K562 (cell line): Measurements from ENCODE around the gene ZNF845. TPM values are rescaled to one million over a fixed set of nuclear protein-coding genes. Genes with fewer than 3 reads are reported as not detected.

Source experiments
- ATAC-seq: fragments of 200-7000 bp; cut with Tn5 transposase; 3 replicates; pipeline ENCODE4 v1.9.1; 2020; ENCODE audit warnings: moderate library complexity
- BruUV-seq: library from RNA; stranded (reverse); fragments of 400-500 nt; replicated peaks from 2 replicates; lab custom pipeline; 2021; lab: Mats Ljungman, UMichigan
- CTCF ChIA-PET: fragments of 300-600 bp; formaldehyde crosslinking; extraction: SDS; loops from one replicate; lab custom pipeline; 2021; ENCODE audit warnings: low intra/inter-chr PET ratio; lab: Yijun Ruan, JAX
- POLR2A ChIA-PET: fragments of 300-600, 350-650 bp; sonication (Branson Sonifier 250); formaldehyde crosslinking; extraction: SDS; loops from one replicate; lab custom pipeline; 2021; ENCODE audit warnings: antibody characterized with exemption, inconsistent platforms; lab: Yijun Ruan, JAX
- DNase-seq, 4 experiments: peaks; one replicate each; pipeline versions ENCODE4 v3.0.0 to v3.0.0-alpha.2; 2011 to 2018; ENCODE audit warnings: low spot score in 3 of 4, mixed read lengths in 3 of 4; ENCODE audit errors: extremely low read depth in 1 of 4
- FAIRE-seq: peaks from 2 replicates; lab custom pipeline; 2011; peaks lifted over from hg19 to GRCh38; lab: Jason Lieb, UNC
- H2AFZ ChIP-seq: 2 replicates; pipeline ENCODE4 v1.6.0; 2011; ENCODE audit warnings: low read depth, low read length, control low read depth, inconsistent platforms
- H3K27ac ChIP-seq: fragments of 200-600 bp; 3 replicates; pipeline ENCODE4 v1.8.0; 2011; ENCODE audit warnings: low read depth, mild to moderate bottlenecking, control low read depth, inconsistent platforms, low read length, moderate library complexity, mixed read lengths; ENCODE audit errors: extremely low read depth
- H3K27me3 ChIP-seq, 2 experiments: fragments of 300-600 bp in 1 of 2; 2 replicates in 1 of 2; 3 replicates in 1 of 2; pipeline versions ENCODE4 v1.6.0 to v1.8.0; 2011; ENCODE audit warnings: inconsistent platforms in 2 of 2, low read length in 2 of 2, mild to moderate bottlenecking in 1 of 2, mixed read lengths in 1 of 2, moderate library complexity in 1 of 2; ENCODE audit not compliant: control insufficient read depth in 2 of 2, insufficient read depth in 2 of 2
- H3K36me3 ChIP-seq: fragments of 300-600 bp; 3 replicates; pipeline ENCODE4 v1.8.0; 2011; ENCODE audit warnings: mild to moderate bottlenecking, low read length, inconsistent platforms; ENCODE audit not compliant: control insufficient read depth, insufficient read depth
- H3K4me1 ChIP-seq, 2 experiments: fragments of 200-600 bp in 1 of 2; replicated peaks in 1 of 2; 2 replicates in 1 of 2; 3 replicates in 1 of 2; pipeline versions ENCODE4 v1.5.1 to v1.8.0; 2011; ENCODE audit warnings: inconsistent platforms in 2 of 2, low read length in 2 of 2, mild to moderate bottlenecking in 1 of 2, mixed read lengths in 1 of 2, moderate library complexity in 1 of 2; ENCODE audit not compliant: control insufficient read depth in 2 of 2, insufficient read depth in 2 of 2
- H3K4me2 ChIP-seq: 2 replicates; pipeline ENCODE4 v1.6.1; 2011; ENCODE audit warnings: low read length, control low read depth, inconsistent platforms, mixed read lengths; ENCODE audit not compliant: insufficient read depth
- H3K4me3 ChIP-seq: fragments of 200-600 bp; sonication (generic), shearing (Covaris generic); 2 replicates; pipeline ENCODE4 v1.5.1; 2016; ENCODE audit warnings: control low read depth, inconsistent platforms
- H3K79me2 ChIP-seq: fragments of 200-600 bp; 3 replicates; pipeline ENCODE4 v1.8.0; 2011; ENCODE audit warnings: low read length, inconsistent platforms; ENCODE audit not compliant: control insufficient read depth, insufficient read depth
- H3K9ac ChIP-seq, 2 experiments: 2 replicates each; pipeline versions ENCODE4 v1.6.0 to v1.6.1; 2011; ENCODE audit warnings: low read depth in 2 of 2, low read length in 2 of 2, control low read depth in 1 of 2, inconsistent platforms in 1 of 2, mild to moderate bottlenecking in 1 of 2, mixed read lengths in 1 of 2; ENCODE audit not compliant: insufficient read depth in 1 of 2
- H3K9me1 ChIP-seq: one replicate; pipeline ENCODE4 v1.6.0; 2011; ENCODE audit warnings: inconsistent platforms, mild to moderate bottlenecking, low read length, moderate library complexity; ENCODE audit not compliant: control insufficient read depth, insufficient read depth
- H3K9me3 ChIP-seq: replicated peaks from 2 replicates; pipeline ENCODE4 v1.5.1; 2011; ENCODE audit warnings: low read depth, low read length, inconsistent platforms; ENCODE audit not compliant: control insufficient read depth, insufficient read depth
- H4K20me1 ChIP-seq: replicated peaks from 2 replicates; pipeline ENCODE4 v1.6.1; 2011; ENCODE audit warnings: low read length, inconsistent platforms, mixed read lengths; ENCODE audit not compliant: control insufficient read depth, insufficient read depth
- COPS2 ChIP-seq: fragments of 450-650 bp; conservative IDR thresholded peaks from 2 replicates; pipeline ENCODE4 v1.6.1; 2016; ENCODE audit warnings: mild to moderate bottlenecking, moderate library complexity
- FOXM1 ChIP-seq, 2 experiments: fragments of 450-650 bp in 1 of 2; sonication (generic) in 1 of 2; formaldehyde crosslinking in 1 of 2; IDR thresholded peaks; 2 replicates each; pipeline versions ENCODE4 v1.6.1 to v1.9.0; 2017 to 2022; ENCODE audit warnings: low read depth in 2 of 2, mild to moderate bottlenecking in 2 of 2, missing genetic modification reagents in 1 of 2, moderate library complexity in 1 of 2
- JUN ChIP-seq, 2 experiments: sonication (generic) in 1 of 2; formaldehyde crosslinking in 1 of 2; IDR thresholded peaks; 2 replicates each; pipeline versions ENCODE4 v1.6.1 to v1.8.0; 2012 to 2022; ENCODE audit warnings: borderline replicate concordance in 2 of 2, mild to moderate bottlenecking in 2 of 2, improper control_type of control experiment in 1 of 2, low read depth in 1 of 2, low read length in 1 of 2, missing genetic modification reagents in 1 of 2
- MCM5 ChIP-seq: fragments of 450-650 bp; IDR thresholded peaks from 2 replicates; pipeline ENCODE4 v1.6.1; 2016; ENCODE audit warnings: low read depth
- NR2C1 ChIP-seq, 2 experiments: fragments of 450-650 bp; IDR thresholded peaks; 2 replicates each; pipeline ENCODE4 v1.6.1; 2017; ENCODE audit warnings: mild to moderate bottlenecking in 2 of 2, antibody characterized with exemption in 1 of 2, inconsistent platforms in 1 of 2, missing compliant biosample characterization in 1 of 2, missing genetic modification characterization in 1 of 2
- NR2C2 ChIP-seq, 2 experiments: fragments of 200-800 bp in 1 of 2; sonication (Bioruptor generic) in 1 of 2; sonication (generic) in 1 of 2; formaldehyde crosslinking in 1 of 2; IDR thresholded peaks; 2 replicates each; pipeline versions ENCODE4 v1.6.1 to v1.8.0; 2016 to 2022; ENCODE audit warnings: mild to moderate bottlenecking in 1 of 2, missing compliant biosample characterization in 1 of 2, missing genetic modification characterization in 1 of 2, missing genetic modification reagents in 1 of 2
- WGBS: fragments of 100-300 bp; shearing (Covaris generic); methylation state at CpG from one replicate; pipeline ENCODE4 v1.1.6; 2016; ENCODE audit warnings: low coverage, mixed read lengths; ENCODE audit not compliant: insufficient coverage; ENCODE audit errors: missing lambda C conversion rate; 5-methylcytosine and 5-hydroxymethylcytosine counted together
- in situ Hi-C: fragments of 300-500 bp; cut with MboI; formaldehyde crosslinking; loops from 4 replicates; pipeline ENCODE4 v1.15.0; 2018; ENCODE audit warnings: inconsistent platforms, mixed read lengths
- intact Hi-C: fragments of 100-400 bp; cut with micrococcal nuclease; formaldehyde crosslinking; loops from 2 replicates; pipeline ENCODE4 v1.14.2; 2022
- polyA plus RNA-seq, 8 experiments: library from polyadenylated mRNA; depleted of rRNA in 4 of 8; stranded (reverse) in 5 of 8; unstranded in 3 of 8; fragments of >200 nt; fragmentation: Nextera tagmentation in 2 of 8; fragmentation: Illumina TruSeq in 1 of 8; extraction: Ambion mirVana in 2 of 8; extraction: Trizol in 1 of 8; gene quantifications; 2 replicates each; pipeline versions ENCODE4 v1.2.1 to v1.2.3, GENCODE V29; 2011 to 2014; ENCODE audit warnings: inconsistent platforms in 1 of 8, missing spikeins in 1 of 8
- total RNA-seq, 7 experiments: library from RNA; depleted of rRNA in 6 of 7; stranded (reverse); fragments of >200 nt in 6 of 7; fragmentation: Illumina TruSeq in 2 of 7; extraction: Trizol in 2 of 7; gene quantifications; 2 replicates each; pipeline versions ENCODE4 v1.2.1 to v1.2.3, GENCODE V29; 2011 to 2021; ENCODE audit warnings: low replicate concordance in 1 of 7

ZNF845 gene
- total and polyA plus RNA-seq, 9 of the 15 experiments (the other 6 are each of a cell fraction or from before 2014, with no cell fraction given), result 1.9 to 13.2 (median 6.4) TPM

DNA sequence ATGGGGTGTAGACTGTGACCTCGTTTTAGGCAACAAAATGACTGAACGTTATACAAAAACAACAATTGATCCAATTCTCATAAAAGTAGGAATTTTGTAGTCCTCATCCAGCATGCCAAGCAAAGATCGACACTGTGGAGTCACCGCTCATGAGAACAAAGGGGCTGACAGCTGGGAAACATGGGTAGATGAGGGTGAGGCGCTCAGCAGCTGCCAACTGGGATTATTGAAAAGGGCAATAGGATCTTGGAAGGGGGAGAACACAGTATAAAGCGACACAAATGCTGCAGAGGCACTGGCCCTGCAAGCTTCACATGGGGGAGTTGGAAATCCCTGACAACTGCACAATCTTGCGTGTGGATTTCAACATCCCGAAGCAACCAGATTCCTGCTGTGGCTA lies 56.0 kb downstream of the ZNF845 start (continued):
- TF ChIP-seq FOXM1 (IDR thresholded peaks at IDR 0.05; ENCODE audit: low read depth) (no peak), FOXM1 (CRISPR knock-in tag; IDR thresholded peaks at IDR 0.05; ENCODE audit: low read depth) (no peak), JUN (IDR thresholded peaks at IDR 0.05; ENCODE audit: borderline replicate concordance, low read depth, low read length) (no peak), JUN (CRISPR knock-in tag; IDR thresholded peaks at IDR 0.05; ENCODE audit: borderline replicate concordance) (no peak)

DNA sequence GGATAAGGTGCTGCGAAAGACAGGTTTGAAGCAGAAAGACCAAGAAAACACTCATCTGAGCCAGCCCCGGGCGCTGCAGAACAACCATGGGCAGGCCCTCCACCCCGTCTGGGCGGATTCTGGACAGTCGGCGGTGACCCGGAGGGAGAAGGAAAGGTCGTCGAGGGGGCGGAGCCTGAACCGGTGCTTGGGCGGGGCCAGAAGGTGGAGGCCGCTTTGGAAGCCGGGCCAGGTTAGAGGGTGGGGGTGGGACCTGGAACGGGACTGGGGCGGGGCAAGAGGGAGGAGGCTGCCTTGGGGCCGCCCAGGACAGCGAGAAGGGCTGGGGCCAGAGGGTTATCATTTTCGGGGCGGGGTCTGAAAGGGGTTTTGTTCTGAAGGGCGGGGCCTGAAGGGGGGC lies 56.4 kb downstream of the ZNF845 start:
- H3K4me1 ChIP-seq, result peaks cover 4 to 7% of the 10 kb centered on the region in 2 experiments; a peak in 4 of 5 replicates
- ATAC-seq (peak; percentile 46), FAIRE-seq (no peak), DNase-seq (peak; percentile 14 to 50 (median 44))
- no peak overlapping the region for H2AFZ ChIP-seq
- no peak overlapping the region for H3K9ac ChIP-seq
- intact Hi-C loops (no loop called here), in situ Hi-C loops (no loop called here)
- CTCF ChIA-PET, result interaction anchor here (0.5 kb wide), 1 partner anchor 57 kb away, joined by 3 read pairs; no protein-coding TSS in a partner anchor
- 59% methylated on average over 11 of the region's 22 CpGs for WGBS
- TF ChIP-seq NR2C2 (CRISPR knock-in tag; IDR thresholded peaks at IDR 0.05), result no peak
- TF ChIP-seq NR2C2 (tag; IDR thresholded peaks at IDR 0.05), result peak; percentile 28; the same call in 1 of the 2 replicates
- TF ChIP-seq COPS2, result no peak
- TF ChIP-seq NR2C1 (IDR thresholded peaks at IDR 0.05), result peak; percentile 85
- TF ChIP-seq NR2C1 (tag; IDR thresholded peaks at IDR 0.05), result peak; percentile 71
- no peak for TF ChIP-seq MCM5
- H3K36me3 ChIP-seq, result no peaks in the 10 kb centered on the region
- H3K4me3 ChIP-seq, result no peak overlapping the region
- H4K20me1 ChIP-seq, result no peaks in the 10 kb centered on the region
- no peaks in the 10 kb centered on the region for H3K27me3 ChIP-seq
- POLR2A ChIA-PET, result interaction anchor here (0.9 kb wide), 1 partner anchor 25 kb away, joined by 3 read pairs; no protein-coding TSS in a partner anchor
- H3K79me2 ChIP-seq, result no peaks in the 10 kb centered on the region; the same call in 2 of the 3 replicates
- H3K4me2 ChIP-seq, result no peak overlapping the region
- H3K9me3 ChIP-seq, result peaks cover 5% of the 10 kb centered on the region
- no peaks in the 10 kb centered on the region for H3K9me1 ChIP-seq
- BruUV-seq, result no TSS peak
- H3K27ac ChIP-seq, result no peak overlapping the region
